A549 (cell line): ENCODE results near the gene CT55. TPM values are rescaled to one million over a fixed set of nuclear protein-coding genes. Genes with fewer than 3 reads are reported as not detected.
"Not testable (repeated sequence)": the region's sequence is repeated elsewhere in the genome, so short reads cannot be mapped to it uniquely, and the experiment has no call there.

Experiments
- ATAC-seq, 2 experiments: fragments of 200-7000 bp in 1 of 2; fragments of >200 bp in 1 of 2; cut with Nextera tagmentation in 1 of 2; cut with Tn5 transposase in 1 of 2; 3 replicates each; pipeline versions ENCODE4 v1.8.0 to v1.9.1; 2018 to 2020; ENCODE audit warnings: mild to moderate bottlenecking in 1 of 2, moderate library complexity in 1 of 2
- CTCF ChIA-PET: fragments of 300-600 bp; sonication (Branson Sonifier 250); formaldehyde crosslinking; extraction: SDS; loops from one replicate; lab custom pipeline; 2021; ENCODE audit warnings: antibody characterized with exemption, inconsistent platforms; lab: Yijun Ruan, JAX
- POLR2A ChIA-PET: fragments of 350-600 bp; formaldehyde crosslinking; extraction: SDS; loops from one replicate; lab custom pipeline; 2021; ENCODE audit warnings: antibody characterized with exemption, inconsistent platforms; lab: Yijun Ruan, JAX
- DNase-seq, 2 experiments: peaks; one replicate each; pipeline versions ENCODE4 v3.0.0 to v3.0.0-alpha.2; 2011 to 2016; ENCODE audit warnings: low read depth in 1 of 2, low spot score in 1 of 2
- FAIRE-seq: peaks from 2 replicates; lab custom pipeline; 2011; peaks lifted over from hg19 to GRCh38; lab: Jason Lieb, UNC
- H3K27ac ChIP-seq, 2 experiments: fragments of >200 bp; sonication (Bioruptor Twin); formaldehyde crosslinking; 3 replicates each; pipeline ENCODE4 v1.5.1; 2016 to 2017
- H3K4me1 ChIP-seq: fragments of >200 bp; sonication (Bioruptor Twin); formaldehyde crosslinking; 3 replicates; pipeline ENCODE4 v1.6.1; 2016
- H3K4me2 ChIP-seq: fragments of >200 bp; sonication (Bioruptor Twin); formaldehyde crosslinking; 3 replicates; pipeline ENCODE4 v1.6.1; 2016
- H3K4me3 ChIP-seq: fragments of >200 bp; sonication (Bioruptor Twin); formaldehyde crosslinking; 3 replicates; pipeline ENCODE4 v1.5.1; 2016
- H3K9me3 ChIP-seq: fragments of >200 bp; sonication (Bioruptor Twin); formaldehyde crosslinking; 3 replicates; pipeline ENCODE4 v1.6.1; 2016
- CBX2 ChIP-seq: fragments of 200-600 bp; sonication (generic); IDR thresholded peaks from 2 replicates; pipeline ENCODE4 v1.6.1; 2016; ENCODE audit warnings: low read depth, mild to moderate bottlenecking, borderline replicate concordance
- EHF ChIP-seq: fragments of 250-450 bp; sonication (Bioruptor Pico); IDR thresholded peaks from 2 replicates; pipeline ENCODE4 v1.5.0; 2020; ENCODE audit warnings: mild to moderate bottlenecking
- EHMT2 ChIP-seq: fragments of 200-600 bp; sonication (generic); IDR thresholded peaks from 2 replicates; pipeline ENCODE4 v1.6.1; 2016; ENCODE audit warnings: antibody characterized with exemption, low read depth, mild to moderate bottlenecking, moderate library complexity
- ESRRA ChIP-seq: fragments of 150-350 bp; IDR thresholded peaks from 2 replicates; pipeline ENCODE4 v1.6.1; 2014; ENCODE audit warnings: mild to moderate bottlenecking, low read length, borderline replicate concordance
- FOSL2 ChIP-seq, 2 experiments: fragments of 450-650 bp in 1 of 2; fragments of >200 bp in 1 of 2; sonication (Bioruptor Twin) in 1 of 2; formaldehyde crosslinking; IDR thresholded peaks; 2 replicates each; pipeline versions ENCODE4 v1.5.0 to v1.6.1; 2016 to 2020; ENCODE audit warnings: mild to moderate bottlenecking in 1 of 2, moderate library complexity in 1 of 2
- GATA3 ChIP-seq: IDR thresholded peaks from 2 replicates; pipeline ENCODE4 v1.6.1; 2012; ENCODE audit warnings: borderline replicate concordance
- HEYL ChIP-seq: fragments of 250-450 bp; sonication (Bioruptor Pico); IDR thresholded peaks from 2 replicates; pipeline ENCODE4 v1.8.0; 2021; ENCODE audit warnings: mild to moderate bottlenecking, moderate library complexity
- HOXB5 ChIP-seq: fragments of 250-450 bp; sonication (Bioruptor Pico); IDR thresholded peaks from 2 replicates; pipeline ENCODE4 v1.5.0; 2020; ENCODE audit warnings: mild to moderate bottlenecking, moderate library complexity
- JUN ChIP-seq, 2 experiments: fragments of >200 bp; sonication (Bioruptor Twin); formaldehyde crosslinking; IDR thresholded peaks; 2 replicates in 1 of 2; 3 replicates in 1 of 2; pipeline ENCODE4 v1.6.1; 2016 to 2017
- KDM1A ChIP-seq: fragments of 200-600 bp; sonication (generic); IDR thresholded peaks from 2 replicates; pipeline ENCODE4 v1.6.1; 2016; ENCODE audit warnings: low read depth, mild to moderate bottlenecking
- MYC ChIP-seq: IDR thresholded peaks from 2 replicates; pipeline ENCODE4 v1.6.1; 2012; ENCODE audit warnings: mild to moderate bottlenecking, inconsistent platforms, low read length, improper control_type of control experiment, borderline replicate concordance
- NPAS2 ChIP-seq: fragments of 250-450 bp; sonication (Bioruptor Pico); IDR thresholded peaks from 2 replicates; pipeline ENCODE4 v1.8.0; 2022; ENCODE audit warnings: mild to moderate bottlenecking, moderate library complexity, borderline replicate concordance
- NR3C1 ChIP-seq: fragments of >200 bp; sonication (Bioruptor Twin); formaldehyde crosslinking; IDR thresholded peaks from 3 replicates; pipeline ENCODE4 v1.6.1; 2017
- POLR2AphosphoS2 ChIP-seq: conservative IDR thresholded peaks from 2 replicates; pipeline ENCODE4 v1.6.1; 2012; ENCODE audit warnings: low read length, improper control_type of control experiment, inconsistent platforms
- RAD21 ChIP-seq, 2 experiments: fragments of >200 bp in 1 of 2; sonication (Bioruptor Twin) in 1 of 2; formaldehyde crosslinking in 1 of 2; IDR thresholded peaks in 1 of 2; conservative IDR thresholded peaks in 1 of 2; 2 replicates in 1 of 2; 3 replicates in 1 of 2; pipeline ENCODE4 v1.6.1; 2012 to 2018; ENCODE audit warnings: inconsistent platforms in 1 of 2
- RCOR1 ChIP-seq: fragments of 150-350 bp; IDR thresholded peaks from 2 replicates; pipeline ENCODE4 v1.6.1; 2014; ENCODE audit warnings: antibody characterized with exemption, low read length, low read depth
- RFX5 ChIP-seq: fragments of 450-650 bp; IDR thresholded peaks from 2 replicates; pipeline ENCODE4 v1.7.1; 2014; ENCODE audit warnings: antibody characterized with exemption, mild to moderate bottlenecking, moderate library complexity
- SMC3 ChIP-seq: fragments of >200 bp; sonication (Bioruptor Twin); formaldehyde crosslinking; IDR thresholded peaks from 3 replicates; pipeline ENCODE4 v1.6.1; 2018; ENCODE audit warnings: inconsistent platforms
- SREBF2 ChIP-seq: fragments of 450-650 bp; IDR thresholded peaks from 2 replicates; pipeline ENCODE4 v1.6.1; 2014; ENCODE audit warnings: mild to moderate bottlenecking, moderate library complexity
- ZC3H11A ChIP-seq: fragments of 450-650 bp; IDR thresholded peaks from 2 replicates; pipeline ENCODE4 v1.6.1; 2014; ENCODE audit warnings: antibody characterized with exemption, mild to moderate bottlenecking
- ZSCAN20 ChIP-seq: fragments of 250-450 bp; sonication (Bioruptor Pico); IDR thresholded peaks from 2 replicates; pipeline ENCODE4 v1.8.0; 2022; ENCODE audit warnings: mild to moderate bottlenecking, moderate library complexity
- WGBS: methylation state at CpG from one replicate; pipeline ENCODE4 v1.1.6; 2017; ENCODE audit errors: missing lambda C conversion rate; 5-methylcytosine and 5-hydroxymethylcytosine counted together
- polyA plus RNA-seq, 4 experiments: library from polyadenylated mRNA; depleted of rRNA in 3 of 4; stranded (reverse); fragments of >200 nt; fragmentation: RNase III in 1 of 4; extraction: RNeasy Plus Mini Kit Qiagen cat#74134 plus additional on column Dnase treatment in 1 of 4; gene quantifications; 2 replicates in 3 of 4; 3 replicates in 1 of 4; pipeline ENCODE4 v1.2.3, GENCODE V29; 2011 to 2017
- TF ChIP-seq, protein P1 (sequence below): fragments of >200 bp; sonication (Bioruptor Twin); formaldehyde crosslinking; IDR thresholded peaks from 3 replicates; pipeline ENCODE4 v1.5.1; 2016
- TF ChIP-seq, protein P2 (sequence below): fragments of 250-450 bp; sonication (Bioruptor Pico); IDR thresholded peaks from 2 replicates; pipeline ENCODE4 v1.5.0; 2021; ENCODE audit warnings: mild to moderate bottlenecking, moderate library complexity, borderline replicate concordance
- TF ChIP-seq, protein P3 (sequence below): IDR thresholded peaks from 2 replicates; pipeline ENCODE4 v1.6.1; 2012; ENCODE audit warnings: low read depth, borderline replicate concordance
- TF ChIP-seq, protein P4 (sequence below): fragments of >200 bp; sonication (Bioruptor Twin); formaldehyde crosslinking; IDR thresholded peaks from 2 replicates; pipeline ENCODE4 v1.6.1; 2016

Gene CT55
- polyA plus RNA-seq, 2 of the 4 experiments (the other 2 are of a cell fraction) = 0.05 TPM; not detected in 1

DNA sequence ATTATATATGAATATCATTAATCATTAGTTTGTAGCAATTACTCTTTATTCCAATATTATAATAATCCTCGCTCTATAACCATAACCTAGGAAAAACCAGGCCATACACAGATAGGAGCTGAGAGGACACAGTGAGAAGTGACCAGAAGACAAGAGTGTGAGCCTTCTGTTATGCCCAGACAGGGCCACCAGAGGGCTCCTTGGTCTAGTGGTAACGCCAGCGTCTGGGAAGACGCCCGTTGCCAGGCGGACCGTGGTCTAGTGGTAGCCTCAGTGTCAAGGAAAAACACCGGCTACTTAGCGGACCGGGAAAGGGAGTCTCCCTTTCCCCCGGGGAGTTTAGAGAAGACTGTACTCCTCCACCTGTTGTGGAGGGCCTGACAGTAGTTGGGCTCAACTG is 35.2 kb upstream of the CT55 start:
- ATAC-seq, H3K9me3 ChIP-seq, H3K4me1 ChIP-seq, H3K27ac ChIP-seq, H3K4me2 ChIP-seq, H3K4me3 ChIP-seq, FAIRE-seq, POLR2A ChIA-PET, DNase-seq, CTCF ChIA-PET: not testable (repeated sequence)
- TF ChIP-seq RAD21 (conservative IDR thresholded peaks at IDR 0.05 in 1 of 2, IDR thresholded peaks at IDR 0.05 in 1 of 2) (peak; percentile 38 to 47; a peak in 4 of 5 replicates), SMC3 (peak; percentile 42)
- TF ChIP-seq, protein P1, sequence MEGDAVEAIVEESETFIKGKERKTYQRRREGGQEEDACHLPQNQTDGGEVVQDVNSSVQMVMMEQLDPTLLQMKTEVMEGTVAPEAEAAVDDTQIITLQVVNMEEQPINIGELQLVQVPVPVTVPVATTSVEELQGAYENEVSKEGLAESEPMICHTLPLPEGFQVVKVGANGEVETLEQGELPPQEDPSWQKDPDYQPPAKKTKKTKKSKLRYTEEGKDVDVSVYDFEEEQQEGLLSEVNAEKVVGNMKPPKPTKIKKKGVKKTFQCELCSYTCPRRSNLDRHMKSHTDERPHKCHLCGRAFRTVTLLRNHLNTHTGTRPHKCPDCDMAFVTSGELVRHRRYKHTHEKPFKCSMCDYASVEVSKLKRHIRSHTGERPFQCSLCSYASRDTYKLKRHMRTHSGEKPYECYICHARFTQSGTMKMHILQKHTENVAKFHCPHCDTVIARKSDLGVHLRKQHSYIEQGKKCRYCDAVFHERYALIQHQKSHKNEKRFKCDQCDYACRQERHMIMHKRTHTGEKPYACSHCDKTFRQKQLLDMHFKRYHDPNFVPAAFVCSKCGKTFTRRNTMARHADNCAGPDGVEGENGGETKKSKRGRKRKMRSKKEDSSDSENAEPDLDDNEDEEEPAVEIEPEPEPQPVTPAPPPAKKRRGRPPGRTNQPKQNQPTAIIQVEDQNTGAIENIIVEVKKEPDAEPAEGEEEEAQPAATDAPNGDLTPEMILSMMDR = peak; percentile 31
- WGBS = 0% methylated on average over 3 of the region's 11 CpGs

DNA sequence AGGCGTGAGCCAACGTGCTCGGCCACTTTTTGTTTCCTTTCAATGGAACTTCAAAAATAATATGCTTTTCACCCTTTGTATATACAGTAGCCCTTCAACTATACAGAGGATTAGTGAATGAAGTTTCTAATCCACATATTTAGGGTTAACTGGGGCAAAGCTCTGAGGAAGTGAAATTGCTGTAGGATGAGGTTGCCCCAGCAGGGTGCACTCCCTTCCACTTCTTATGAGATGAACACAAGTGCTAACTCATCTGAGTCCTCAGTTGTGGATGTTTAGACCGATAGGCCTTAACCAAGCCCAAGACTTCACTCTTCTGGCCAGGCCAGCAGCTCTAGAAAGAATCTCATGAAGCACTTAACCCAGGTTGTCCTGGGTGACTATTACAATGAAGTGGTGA is 29.1 kb upstream of the CT55 start:
- WGBS = 6% methylated on average over 3 of the region's 4 CpGs
- no peaks in the 10 kb centered on the region for H3K4me1 ChIP-seq
- FAIRE-seq (no peak), DNase-seq (no peak), ATAC-seq (no peak)
- H3K4me2 ChIP-seq = no peak overlapping the region
- CTCF ChIA-PET = no interaction called here
- TF ChIP-seq NPAS2 (CRISPR knock-in tag) (no peak), HEYL (no peak), ZC3H11A (no peak), HOXB5 (no peak), CBX2 (no peak)
- H3K27ac ChIP-seq = no peak overlapping the region
- H3K4me3 ChIP-seq = no peak overlapping the region
- no peaks in the 10 kb centered on the region for H3K9me3 ChIP-seq
- POLR2A ChIA-PET = no interaction called here

DNA sequence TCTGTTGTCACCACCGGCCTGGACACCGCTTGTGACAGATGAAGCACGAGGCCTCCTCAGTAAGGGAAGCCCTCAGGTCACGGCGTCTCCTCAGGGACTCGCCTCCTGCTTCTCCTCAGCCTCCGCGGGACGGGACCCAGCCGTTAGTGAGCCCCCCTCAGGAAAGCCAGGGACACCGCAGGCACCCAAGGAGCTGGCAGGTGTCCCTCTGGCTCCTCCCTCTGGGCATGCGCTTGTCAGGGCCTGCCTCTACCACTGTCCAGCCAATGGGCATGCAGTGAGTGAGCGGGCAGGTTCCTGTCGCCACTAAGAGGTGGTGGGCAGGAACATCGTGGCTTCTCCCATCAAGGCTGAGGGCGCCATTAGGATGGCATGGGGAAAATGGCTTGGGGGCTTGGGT is 23.5 kb upstream of the CT55 start:
- Histone ChIP-seq H3K4me3 (no peak overlapping the region), H3K4me1 (no peaks in the 10 kb centered on the region), H3K27ac (no peak overlapping the region), H3K4me2 (no peak overlapping the region), H3K9me3 (no peaks in the 10 kb centered on the region)
- WGBS = 100% methylated on average over 1 of the region's 16 CpGs
- FAIRE-seq (no peak), DNase-seq (no peak)
- ChIA-PET CTCF (no interaction called here), POLR2A (no interaction called here)
- TF ChIP-seq HEYL (no peak), JUN (IDR thresholded peaks at IDR 0.05) (no peak), POLR2AphosphoS2 (no peak), EHF (CRISPR knock-in tag) (no peak), EHMT2 (no peak), NR3C1 (no peak), FOSL2 (IDR thresholded peaks at IDR 0.05) (no peak), FOSL2 (CRISPR knock-in tag; IDR thresholded peaks at IDR 0.05) (no peak), ZSCAN20 (CRISPR knock-in tag) (no peak), RCOR1 (no peak), MYC (no peak), ESRRA (no peak), KDM1A (no peak), SREBF2 (no peak), GATA3 (no peak), RFX5 (no peak)
- TF ChIP-seq, protein P1 = no peak
- TF ChIP-seq, protein P2, sequence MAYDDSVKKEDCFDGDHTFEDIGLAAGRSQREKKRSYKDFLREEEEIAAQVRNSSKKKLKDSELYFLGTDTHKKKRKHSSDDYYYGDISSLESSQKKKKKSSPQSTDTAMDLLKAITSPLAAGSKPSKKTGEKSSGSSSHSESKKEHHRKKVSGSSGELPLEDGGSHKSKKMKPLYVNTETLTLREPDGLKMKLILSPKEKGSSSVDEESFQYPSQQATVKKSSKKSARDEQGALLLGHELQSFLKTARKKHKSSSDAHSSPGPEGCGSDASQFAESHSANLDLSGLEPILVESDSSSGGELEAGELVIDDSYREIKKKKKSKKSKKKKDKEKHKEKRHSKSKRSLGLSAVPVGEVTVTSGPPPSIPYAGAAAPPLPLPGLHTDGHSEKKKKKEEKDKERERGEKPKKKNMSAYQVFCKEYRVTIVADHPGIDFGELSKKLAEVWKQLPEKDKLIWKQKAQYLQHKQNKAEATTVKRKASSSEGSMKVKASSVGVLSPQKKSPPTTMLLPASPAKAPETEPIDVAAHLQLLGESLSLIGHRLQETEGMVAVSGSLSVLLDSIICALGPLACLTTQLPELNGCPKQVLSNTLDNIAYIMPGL (CRISPR knock-in tag) = no peak
- TF ChIP-seq, protein P3, sequence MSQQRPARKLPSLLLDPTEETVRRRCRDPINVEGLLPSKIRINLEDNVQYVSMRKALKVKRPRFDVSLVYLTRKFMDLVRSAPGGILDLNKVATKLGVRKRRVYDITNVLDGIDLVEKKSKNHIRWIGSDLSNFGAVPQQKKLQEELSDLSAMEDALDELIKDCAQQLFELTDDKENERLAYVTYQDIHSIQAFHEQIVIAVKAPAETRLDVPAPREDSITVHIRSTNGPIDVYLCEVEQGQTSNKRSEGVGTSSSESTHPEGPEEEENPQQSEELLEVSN = no peak
- TF ChIP-seq, protein P4, sequence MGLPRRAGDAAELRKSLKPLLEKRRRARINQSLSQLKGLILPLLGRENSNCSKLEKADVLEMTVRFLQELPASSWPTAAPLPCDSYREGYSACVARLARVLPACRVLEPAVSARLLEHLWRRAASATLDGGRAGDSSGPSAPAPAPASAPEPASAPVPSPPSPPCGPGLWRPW = no peak
- TF ChIP-seq, all 56 proteins: peak for 0
- no peak; a peak in 1 of 6 replicates for ATAC-seq
